Brain microvascular endothelial cell (primary cell): ENCODE results near the gene PPP2R2C.

ENCODE experiments used
- DNase-seq: peaks from one replicate; pipeline ENCODE4 v3.0.0-alpha.2; 2020
- H3K27ac ChIP-seq: fragments of 250-450 bp; sonication (Bioruptor Pico); 2 replicates; pipeline ENCODE4 v1.5.1; 2020; ENCODE audit warnings: mild to moderate bottlenecking, moderate library complexity
- H3K27me3 ChIP-seq: fragments of 250-450 bp; sonication (Bioruptor Pico); replicated peaks from 2 replicates; pipeline ENCODE4 v1.5.1; 2020; ENCODE audit warnings: mild to moderate bottlenecking
- H3K36me3 ChIP-seq: fragments of 250-450 bp; sonication (Bioruptor Pico); replicated peaks from 2 replicates; pipeline ENCODE4 v1.5.1; 2020; ENCODE audit warnings: mild to moderate bottlenecking
- H3K4me3 ChIP-seq: 2 replicates; pipeline ENCODE4 v1.5.1; 2011; ENCODE audit warnings: low read depth, mild to moderate bottlenecking, control low read depth, low read length, moderate library complexity
- CTCF ChIP-seq: IDR thresholded peaks from 2 replicates; pipeline ENCODE4 v1.5.1; 2011; ENCODE audit warnings: low read depth, mild to moderate bottlenecking, moderate library complexity, low read length, control low read depth, inconsistent platforms; ENCODE audit errors: missing control alignments
- in situ Hi-C: cut with HindIII; loops from 2 replicates; pipeline ENCODE4 v1.10.0; 2017; ENCODE audit warnings: low sequenced_read_pairs, low pct_ligation_motif_present

PPP2R2C gene

GRCh38 chr4:6275898-6276806, 196.3 kb downstream of the PPP2R2C start:
- Histone ChIP-seq H3K27me3 (no peaks in the 10 kb centered on the region), H3K4me3 (no peak overlapping the region), H3K36me3 (no peaks in the 10 kb centered on the region), H3K27ac (no peak overlapping the region)
- in situ Hi-C loops: no loop called here
- DNase-seq: no peak
- no peak for TF ChIP-seq CTCF

GRCh38 chr4:6275351-6275750, 197.1 kb downstream of the PPP2R2C start:
- in situ Hi-C loops: no loop called here
- no peak for DNase-seq
- H3K27ac ChIP-seq: no peak overlapping the region
- H3K27me3 ChIP-seq: no peaks in the 10 kb centered on the region
- no peak for TF ChIP-seq CTCF
- no peak overlapping the region for H3K4me3 ChIP-seq
- H3K36me3 ChIP-seq: no peaks in the 10 kb centered on the region

- no peaks in the 10 kb centered on the region for H3K27me3 ChIP-seq
- no peak for TF ChIP-seq CTCF
- no peak for DNase-seq
- no peak overlapping the region for H3K27ac ChIP-seq
- no peaks in the 10 kb centered on the region for H3K36me3 ChIP-seq
- no peak overlapping the region for H3K4me3 ChIP-seq
- in situ Hi-C loops: no loop called here
Measured at GRCh38 chr4:6273661-6273990, 198.8 kb downstream of the PPP2R2C start.

DNA sequence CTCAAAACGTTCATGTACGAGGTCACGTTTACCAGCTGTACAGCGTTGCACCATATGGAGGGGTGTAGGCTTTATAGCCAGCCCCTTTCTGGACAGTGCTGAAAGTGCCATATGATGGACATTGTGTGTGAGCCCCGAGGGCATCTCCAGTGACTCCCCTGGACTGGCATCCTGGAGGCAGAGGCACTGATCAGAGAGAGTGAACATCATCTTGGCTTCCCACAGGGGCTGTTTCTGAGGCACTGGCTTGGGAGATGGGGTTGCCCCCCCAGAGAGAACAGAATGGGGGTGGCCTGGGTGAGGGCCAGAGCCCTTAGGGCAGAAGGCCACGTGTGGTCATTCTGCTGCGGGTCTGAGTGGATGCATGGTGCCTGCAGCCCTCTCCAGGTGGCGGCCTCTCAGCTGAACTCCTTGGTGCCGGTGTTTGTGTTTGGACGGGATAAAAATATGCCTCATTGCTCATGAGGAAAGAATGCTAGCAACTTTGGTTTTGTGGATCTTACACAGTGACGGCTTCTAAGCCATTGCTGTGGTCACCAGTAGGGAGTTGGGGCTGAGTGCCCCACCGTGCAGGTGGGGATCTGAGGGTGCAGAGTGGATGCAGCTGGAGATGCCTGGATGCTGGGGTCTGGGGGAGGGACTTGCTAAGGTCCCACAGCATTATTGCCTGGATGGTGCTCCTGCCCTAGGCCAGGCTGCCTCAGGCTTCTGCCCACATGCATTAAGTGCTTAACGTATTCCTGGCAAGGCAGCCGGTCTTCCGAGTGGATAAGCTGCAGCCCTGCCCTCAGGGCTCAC, 199.4 kb downstream of the PPP2R2C start:
- H3K27me3 ChIP-seq: no peaks in the 10 kb centered on the region
- in situ Hi-C loops: no loop called here
- peak; percentile 75 for DNase-seq
- no peak overlapping the region for H3K27ac ChIP-seq
- TF ChIP-seq CTCF: peak; percentile 19
- no peaks in the 10 kb centered on the region for H3K36me3 ChIP-seq
- H3K4me3 ChIP-seq: no peak overlapping the region

GRCh38 chr4:6271701-6272465, 200.5 kb downstream of the PPP2R2C start:
- H3K27me3 ChIP-seq: no peaks in the 10 kb centered on the region
- in situ Hi-C loops: no loop called here

More at GRCh38 chr4:6271701-6272465, 200.5 kb downstream of the PPP2R2C start:
- Histone ChIP-seq H3K4me3 (no peak overlapping the region), H3K27ac (no peak overlapping the region), H3K36me3 (no peaks in the 10 kb centered on the region)
- DNase-seq: no peak
- TF ChIP-seq CTCF: no peak
